MM.1S (cell line): ENCODE measurements around the gene MME.

ENCODE experiments used
- DNase-seq: peaks from one replicate; pipeline ENCODE4 v3.0.0-alpha.2; 2015
- H2AFZ ChIP-seq: fragments of 300-600 bp; sonication (generic); 2 replicates; pipeline ENCODE4 v1.6.0; 2016; ENCODE audit warnings: antibody characterized with exemption, low read length
- H3F3A ChIP-seq: fragments of 300-600 bp; sonication (generic); 2 replicates; pipeline ENCODE4 v1.6.1; 2016; ENCODE audit warnings: mild to moderate bottlenecking, antibody characterized with exemption, low read length, moderate library complexity, mixed read lengths; ENCODE audit not compliant: insufficient read depth
- H3K27ac ChIP-seq: fragments of 300-600 bp; sonication (generic); 2 replicates; pipeline ENCODE4 v1.5.1; 2016; ENCODE audit warnings: mild to moderate bottlenecking, low read length
- H3K27me3 ChIP-seq: fragments of 300-600 bp; sonication (generic); replicated peaks from 2 replicates; pipeline ENCODE4 v1.6.0; 2016; ENCODE audit warnings: low read length; ENCODE audit not compliant: insufficient read depth
- H3K36me3 ChIP-seq: fragments of 300-600 bp; sonication (generic); replicated peaks from 2 replicates; pipeline ENCODE4 v1.6.1; 2016; ENCODE audit warnings: mild to moderate bottlenecking, low read length, mixed read lengths; ENCODE audit not compliant: insufficient read depth
- H3K4me1 ChIP-seq: fragments of 300-600 bp; sonication (generic); 2 replicates; pipeline ENCODE4 v1.6.1; 2016; ENCODE audit warnings: low read length, mixed read lengths
- H3K4me2 ChIP-seq: fragments of 300-600 bp; sonication (generic); 2 replicates; pipeline ENCODE4 v1.6.0; 2016; ENCODE audit warnings: low read depth, low read length
- H3K4me3 ChIP-seq: fragments of 300-600 bp; sonication (generic); 2 replicates; pipeline ENCODE4 v1.5.1; 2016; ENCODE audit warnings: low read length, mixed read lengths
- H3K79me2 ChIP-seq: fragments of 300-600 bp; sonication (generic); 2 replicates; pipeline ENCODE4 v1.6.1; 2016; ENCODE audit warnings: mixed run types, low read length, mixed read lengths
- H3K9ac ChIP-seq: fragments of 300-600 bp; sonication (generic); 2 replicates; pipeline ENCODE4 v1.6.1; 2016; ENCODE audit warnings: low read length, mixed read lengths
- H3K9me2 ChIP-seq: fragments of 300-600 bp; sonication (generic); replicated peaks from 2 replicates; pipeline ENCODE4 v1.6.1; 2016; ENCODE audit warnings: mild to moderate bottlenecking, low read length, mixed read lengths; ENCODE audit not compliant: insufficient read depth
- H3K9me3 ChIP-seq: fragments of 300-600 bp; sonication (generic); replicated peaks from 2 replicates; pipeline ENCODE4 v1.6.1; 2016; ENCODE audit warnings: mild to moderate bottlenecking, low read length, mixed read lengths; ENCODE audit not compliant: insufficient read depth
- H4K20me1 ChIP-seq: fragments of 300-600 bp; sonication (generic); 2 replicates; pipeline ENCODE4 v1.6.1; 2016; ENCODE audit warnings: mild to moderate bottlenecking, low read length, moderate library complexity, mixed read lengths; ENCODE audit not compliant: insufficient read depth
- EZH2 ChIP-seq: fragments of 300-600 bp; sonication (generic); optimal IDR thresholded peaks from 2 replicates; pipeline ENCODE3; 2017; ENCODE audit warnings: low read depth, mild to moderate bottlenecking, antibody characterized with exemption, low read length, mixed read lengths
- EZH2phosphoT487 ChIP-seq: fragments of 300-600 bp; sonication (generic); IDR thresholded peaks from 2 replicates; pipeline ENCODE4 v1.6.1; 2018; ENCODE audit warnings: antibody characterized with exemption, low read length
- TF ChIP-seq, protein P1 (sequence below): fragments of 300-600 bp; sonication (generic); IDR thresholded peaks from 2 replicates; pipeline ENCODE4 v1.5.1; 2016; ENCODE audit warnings: antibody characterized with exemption, low read length, mixed read lengths

Gene MME

DNA sequence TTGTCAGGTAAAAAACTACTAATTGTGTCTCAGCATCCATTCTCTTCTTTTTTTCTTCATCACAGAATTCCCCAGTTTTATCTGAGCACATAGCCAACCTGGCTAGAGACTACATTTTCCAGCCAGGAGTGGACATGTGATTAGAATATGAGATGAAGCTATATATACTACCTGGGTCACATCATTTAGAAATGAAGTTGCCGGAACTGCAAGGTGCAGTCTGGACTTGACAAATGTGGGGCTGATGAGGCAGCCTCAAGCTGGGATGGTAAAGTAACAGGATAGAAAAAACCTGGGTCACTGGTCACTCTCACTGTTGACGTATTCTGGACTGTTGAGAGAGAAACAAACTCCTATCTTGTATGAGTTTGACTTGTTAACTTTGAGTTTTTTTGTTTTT lies 113.7 kb downstream of the MME start:
- Histone ChIP-seq H3K27me3 (no peaks in the 10 kb centered on the region), H4K20me1 (no peaks in the 10 kb centered on the region), H3K4me1 (no peaks in the 10 kb centered on the region), H3K9ac (no peak overlapping the region), H3K4me2 (no peak overlapping the region), H3F3A (no peaks in the 10 kb centered on the region), H3K9me2 (no peaks in the 10 kb centered on the region), H3K79me2 (no peaks in the 10 kb centered on the region), H3K9me3 (no peaks in the 10 kb centered on the region), H3K4me3 (no peak overlapping the region), H2AFZ (no peak overlapping the region), H3K27ac (no peak overlapping the region), H3K36me3 (no peaks in the 10 kb centered on the region)
- TF ChIP-seq, protein P1, sequence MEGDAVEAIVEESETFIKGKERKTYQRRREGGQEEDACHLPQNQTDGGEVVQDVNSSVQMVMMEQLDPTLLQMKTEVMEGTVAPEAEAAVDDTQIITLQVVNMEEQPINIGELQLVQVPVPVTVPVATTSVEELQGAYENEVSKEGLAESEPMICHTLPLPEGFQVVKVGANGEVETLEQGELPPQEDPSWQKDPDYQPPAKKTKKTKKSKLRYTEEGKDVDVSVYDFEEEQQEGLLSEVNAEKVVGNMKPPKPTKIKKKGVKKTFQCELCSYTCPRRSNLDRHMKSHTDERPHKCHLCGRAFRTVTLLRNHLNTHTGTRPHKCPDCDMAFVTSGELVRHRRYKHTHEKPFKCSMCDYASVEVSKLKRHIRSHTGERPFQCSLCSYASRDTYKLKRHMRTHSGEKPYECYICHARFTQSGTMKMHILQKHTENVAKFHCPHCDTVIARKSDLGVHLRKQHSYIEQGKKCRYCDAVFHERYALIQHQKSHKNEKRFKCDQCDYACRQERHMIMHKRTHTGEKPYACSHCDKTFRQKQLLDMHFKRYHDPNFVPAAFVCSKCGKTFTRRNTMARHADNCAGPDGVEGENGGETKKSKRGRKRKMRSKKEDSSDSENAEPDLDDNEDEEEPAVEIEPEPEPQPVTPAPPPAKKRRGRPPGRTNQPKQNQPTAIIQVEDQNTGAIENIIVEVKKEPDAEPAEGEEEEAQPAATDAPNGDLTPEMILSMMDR = no peak
- TF ChIP-seq EZH2phosphoT487 (no peak), EZH2 (no peak)
- no peak for DNase-seq

DNA sequence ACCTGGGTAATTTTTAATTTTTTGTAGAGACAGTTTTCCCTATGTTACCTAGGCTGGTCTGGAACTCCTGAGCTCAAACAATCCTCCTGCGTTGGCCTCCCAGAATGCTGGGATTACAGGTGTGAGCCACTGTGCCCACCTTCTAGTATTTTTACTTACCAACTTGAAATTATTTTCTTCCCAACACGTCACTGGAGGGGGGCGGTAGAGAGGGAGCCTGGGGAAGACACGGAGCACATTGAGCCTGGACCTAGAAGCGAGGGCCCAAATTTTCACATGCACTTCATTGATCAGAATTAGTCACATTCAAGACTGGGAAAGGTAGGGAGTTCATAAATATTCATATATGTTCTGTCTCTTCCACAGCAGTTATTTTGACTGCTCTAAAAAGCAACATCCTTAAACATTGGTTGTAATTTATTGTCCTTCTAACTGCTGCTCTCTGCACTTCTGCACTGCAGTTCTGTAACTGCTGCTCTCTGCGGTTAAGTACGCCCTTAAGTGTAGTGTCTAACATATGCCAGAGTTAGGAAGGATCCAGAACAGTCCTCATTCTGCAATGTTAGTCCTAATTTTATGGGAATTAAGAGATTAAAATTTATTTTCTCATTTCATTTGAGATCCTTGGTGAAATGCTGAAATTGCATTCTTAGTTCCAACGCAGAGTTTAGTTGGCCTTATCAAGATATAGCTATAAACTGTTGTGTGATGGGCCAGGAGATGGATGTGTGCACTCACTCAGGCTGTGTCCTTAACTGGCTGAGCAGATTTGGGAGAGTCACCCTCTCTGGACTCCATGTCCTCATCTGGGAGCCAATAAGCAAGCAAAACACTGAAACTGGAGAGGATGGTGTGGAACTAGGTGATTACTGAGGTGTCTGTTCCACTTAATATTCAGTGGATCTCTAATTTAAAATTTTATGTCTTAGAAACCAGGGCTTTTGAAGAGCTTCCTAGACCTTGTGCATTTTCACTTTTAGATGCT lies 115.1 kb downstream of the MME start:
- Histone ChIP-seq H3F3A (no peaks in the 10 kb centered on the region), H3K27ac (no peak overlapping the region), H3K4me2 (no peak overlapping the region), H3K79me2 (no peaks in the 10 kb centered on the region), H3K4me3 (no peak overlapping the region), H3K9me3 (no peaks in the 10 kb centered on the region), H2AFZ (no peak overlapping the region), H3K36me3 (no peaks in the 10 kb centered on the region), H3K27me3 (no peaks in the 10 kb centered on the region), H3K9ac (no peak overlapping the region), H4K20me1 (no peaks in the 10 kb centered on the region), H3K9me2 (no peaks in the 10 kb centered on the region), H3K4me1 (no peaks in the 10 kb centered on the region)
- DNase-seq = no peak
- TF ChIP-seq EZH2phosphoT487 (no peak), EZH2 (no peak)
- TF ChIP-seq, protein P1 = no peak

DNA sequence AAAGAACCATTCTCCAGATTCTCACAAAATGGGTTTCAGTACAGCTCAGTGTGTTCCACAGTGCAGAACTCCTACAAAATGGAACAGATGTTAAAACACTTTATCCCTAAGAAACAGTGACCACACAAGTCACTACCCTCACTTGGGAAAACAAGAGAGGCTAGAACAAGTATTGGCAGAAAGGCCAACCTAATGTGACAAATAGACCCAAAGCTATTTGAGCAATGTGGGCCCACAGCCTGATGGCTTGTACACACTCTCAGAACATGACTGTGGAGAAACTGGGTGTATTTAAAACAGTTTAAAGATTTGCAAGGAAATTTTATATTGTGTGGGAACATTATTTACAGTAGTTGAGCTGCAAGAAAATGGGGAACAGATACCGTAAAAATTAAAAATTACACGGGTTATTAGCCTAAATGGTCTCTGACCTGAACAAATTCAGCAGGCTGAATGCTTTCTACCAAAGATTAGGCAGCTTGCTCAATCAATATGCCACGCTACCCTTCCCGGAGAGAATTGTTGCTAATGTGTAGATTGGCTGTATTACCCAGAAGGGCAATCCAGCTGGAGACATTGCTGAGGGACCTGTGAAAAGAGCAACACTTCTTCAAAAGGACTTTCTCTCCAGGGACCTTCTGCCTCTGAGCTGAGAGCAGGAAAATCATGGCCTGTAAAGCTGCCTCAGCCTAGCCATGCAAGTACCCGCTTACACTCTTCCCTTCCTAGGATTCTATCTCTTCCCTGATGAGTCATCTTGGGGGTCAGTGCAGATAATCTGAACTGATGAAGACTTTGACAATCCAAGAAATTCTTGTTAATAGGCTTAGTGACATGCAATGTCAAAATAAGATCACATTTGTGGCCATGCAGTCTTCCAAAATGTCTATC lies 116.3 kb downstream of the MME start:
- Histone ChIP-seq H3K4me3 (no peak overlapping the region), H2AFZ (no peak overlapping the region), H3K4me1 (no peaks in the 10 kb centered on the region), H3K27ac (no peak overlapping the region), H3K79me2 (no peaks in the 10 kb centered on the region), H3K9me3 (no peaks in the 10 kb centered on the region), H3K9ac (no peak overlapping the region), H3K27me3 (no peaks in the 10 kb centered on the region), H3F3A (no peaks in the 10 kb centered on the region), H4K20me1 (no peaks in the 10 kb centered on the region), H3K4me2 (no peak overlapping the region), H3K36me3 (no peaks in the 10 kb centered on the region), H3K9me2 (no peaks in the 10 kb centered on the region)
- no peak for DNase-seq
- TF ChIP-seq EZH2phosphoT487 = no peak
- no peak for TF ChIP-seq EZH2
- TF ChIP-seq, protein P1 = no peak
